ENCODE data around the gene CSMD2.

Gene CSMD2

DNA sequence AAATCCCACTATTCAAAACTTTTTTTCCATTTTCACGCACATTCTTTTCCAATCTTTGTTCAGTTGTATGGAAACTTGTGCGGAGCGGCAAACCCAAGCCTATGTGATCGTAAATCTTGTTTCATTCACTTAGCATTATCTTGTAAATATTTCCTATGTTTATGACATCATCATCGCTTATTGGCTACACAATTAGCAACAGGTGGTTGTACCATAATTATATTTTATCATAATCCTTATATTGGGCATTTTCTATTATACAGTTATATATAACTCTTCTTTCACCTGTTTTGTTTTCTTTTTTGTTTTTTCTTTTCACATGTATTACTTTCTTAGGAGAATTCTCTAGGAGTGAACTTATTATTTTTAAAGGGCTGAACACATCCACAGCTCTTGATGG, 627.1 kb downstream of the CSMD2 start:
- H3K36me3 ChIP-seq (ENCODE audit: control insufficient read depth in 1 of 2, insufficient read depth in 2 of 2, low read length in 2 of 2) = no peaks in the 10 kb centered on the region
- no peaks in the 10 kb centered on the region for H3K27me3 ChIP-seq (ENCODE audit: low read depth, low read length)
- H3K4me1 ChIP-seq (ENCODE audit: control insufficient read depth in 1 of 2, insufficient read depth in 2 of 2, low read length in 2 of 2) = no peaks in the 10 kb centered on the region
- no peak overlapping the region for H3K4me3 ChIP-seq (ENCODE audit: low read depth in 1 of 2, low read length in 2 of 2)
- H3K9me3 ChIP-seq (ENCODE audit: control insufficient read depth in 1 of 2, low read length in 2 of 2) = no peaks in the 10 kb centered on the region
- H3K27ac ChIP-seq (ENCODE audit: low read length) = no peak overlapping the region

DNA sequence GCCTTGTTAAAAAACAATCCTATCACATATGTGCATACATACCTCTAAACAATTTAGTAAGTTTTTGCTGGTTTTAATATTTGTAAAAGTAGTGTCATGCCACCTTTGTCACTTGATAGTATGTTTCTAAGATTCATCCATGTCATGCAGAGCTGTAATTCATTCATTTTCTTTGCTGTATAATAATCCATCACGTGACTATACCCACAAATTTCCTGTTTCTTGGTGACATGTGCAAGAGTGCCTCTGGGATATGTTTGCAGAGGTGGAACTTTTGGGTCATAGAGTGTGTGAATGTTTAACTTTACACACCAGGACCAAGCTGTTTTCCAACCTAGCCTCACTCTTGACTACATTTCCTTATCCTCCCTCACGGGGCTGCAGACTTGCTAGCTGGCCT, 629.7 kb downstream of the CSMD2 start:
- Histone ChIP-seq H3K36me3 (ENCODE audit: control insufficient read depth in 1 of 2, insufficient read depth in 2 of 2, low read length in 2 of 2) (no peaks in the 10 kb centered on the region), H3K27ac (ENCODE audit: low read length) (no peak overlapping the region), H3K4me3 (ENCODE audit: low read depth in 1 of 2, low read length in 2 of 2) (no peak overlapping the region), H3K9me3 (ENCODE audit: control insufficient read depth in 1 of 2, low read length in 2 of 2) (no peaks in the 10 kb centered on the region), H3K27me3 (ENCODE audit: low read depth, low read length) (no peaks in the 10 kb centered on the region), H3K4me1 (ENCODE audit: control insufficient read depth in 1 of 2, insufficient read depth in 2 of 2, low read length in 2 of 2) (no peaks in the 10 kb centered on the region)

DNA sequence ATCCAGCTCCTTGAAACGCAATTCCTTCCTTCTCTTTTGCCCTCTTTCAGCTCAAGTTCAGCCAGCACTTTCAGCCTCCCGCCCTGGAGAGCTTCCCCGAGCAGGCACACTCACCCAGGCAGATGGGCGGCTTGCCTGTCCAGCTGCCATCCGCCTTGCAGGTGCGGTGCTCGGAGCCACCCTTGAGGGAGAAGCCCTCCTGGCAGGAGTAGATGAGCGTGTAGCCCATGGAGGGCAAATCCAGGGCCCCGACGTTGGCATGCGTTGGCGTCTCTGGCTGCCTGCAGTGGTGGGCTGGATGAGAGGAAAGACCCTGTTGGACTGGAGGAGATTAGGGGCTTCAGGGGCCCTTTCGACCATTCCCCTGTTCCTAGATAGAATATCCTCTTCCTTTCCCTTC, 632.1 kb downstream of the CSMD2 start:
- Histone ChIP-seq H3K4me1 (ENCODE audit: control insufficient read depth in 1 of 2, insufficient read depth in 2 of 2, low read length in 2 of 2) (no peaks in the 10 kb centered on the region), H3K36me3 (ENCODE audit: control insufficient read depth in 1 of 2, insufficient read depth in 2 of 2, low read length in 2 of 2) (no peaks in the 10 kb centered on the region), H3K27ac (ENCODE audit: low read length) (no peak overlapping the region), H3K9me3 (ENCODE audit: control insufficient read depth in 1 of 2, low read length in 2 of 2) (no peaks in the 10 kb centered on the region), H3K27me3 (ENCODE audit: low read depth, low read length) (no peaks in the 10 kb centered on the region), H3K4me3 (ENCODE audit: low read depth in 1 of 2, low read length in 2 of 2) (no peak overlapping the region)

DNA sequence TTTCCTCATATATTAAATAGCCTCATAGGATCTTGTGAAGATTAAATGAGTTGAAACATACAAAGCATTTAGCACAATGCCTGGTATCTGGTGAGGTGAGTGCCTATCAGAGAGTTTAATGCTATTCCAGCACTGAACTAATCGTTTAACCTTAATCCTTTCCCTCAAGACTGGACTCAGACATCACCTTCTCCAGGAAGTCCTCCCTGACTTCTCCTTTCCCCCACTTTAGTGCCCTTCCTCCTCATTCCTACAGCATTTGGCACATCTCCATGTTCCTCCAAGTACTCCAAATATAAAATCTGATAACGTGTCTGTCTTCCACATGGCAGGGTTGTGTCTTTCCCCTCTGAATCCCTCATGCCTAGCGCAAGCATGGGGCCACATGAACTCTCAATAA, 632.8 kb downstream of the CSMD2 start:
- no peaks in the 10 kb centered on the region for H3K4me1 ChIP-seq (ENCODE audit: control insufficient read depth in 1 of 2, insufficient read depth in 2 of 2, low read length in 2 of 2)
- H3K27ac ChIP-seq (ENCODE audit: low read length) = no peak overlapping the region
- no peaks in the 10 kb centered on the region for H3K36me3 ChIP-seq (ENCODE audit: control insufficient read depth in 1 of 2, insufficient read depth in 2 of 2, low read length in 2 of 2)
- H3K9me3 ChIP-seq (ENCODE audit: control insufficient read depth in 1 of 2, low read length in 2 of 2) = no peaks in the 10 kb centered on the region
- H3K4me3 ChIP-seq (ENCODE audit: low read depth in 1 of 2, low read length in 2 of 2) = no peak overlapping the region
- no peaks in the 10 kb centered on the region for H3K27me3 ChIP-seq (ENCODE audit: low read depth, low read length)

DNA sequence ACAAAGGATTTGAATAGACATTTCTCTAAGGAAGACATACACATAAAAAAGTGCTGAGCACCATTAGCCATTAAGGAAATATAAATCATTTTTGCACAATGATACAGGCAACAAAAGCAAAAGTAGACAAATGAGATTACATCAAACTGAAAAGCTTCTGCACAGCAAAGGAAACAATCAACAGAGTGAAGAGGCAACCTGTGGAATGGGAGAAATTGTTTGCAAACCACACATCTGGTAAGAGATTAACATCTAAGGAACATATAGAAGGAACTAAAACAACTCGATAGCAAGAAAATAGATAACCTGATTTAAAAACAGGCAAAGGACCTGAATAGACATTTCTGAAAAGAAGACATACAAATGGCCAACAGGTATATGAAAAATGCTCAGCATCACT, 635.1 kb downstream of the CSMD2 start:
- no peak overlapping the region for H3K4me3 ChIP-seq (ENCODE audit: low read depth in 1 of 2, low read length in 2 of 2)
- no peaks in the 10 kb centered on the region for H3K27me3 ChIP-seq (ENCODE audit: low read depth, low read length)
- H3K4me1 ChIP-seq (ENCODE audit: control insufficient read depth in 1 of 2, insufficient read depth in 2 of 2, low read length in 2 of 2) = no peaks in the 10 kb centered on the region
- no peaks in the 10 kb centered on the region for H3K9me3 ChIP-seq (ENCODE audit: control insufficient read depth in 1 of 2, low read length in 2 of 2)
- no peak overlapping the region for H3K27ac ChIP-seq (ENCODE audit: low read length)
- H3K36me3 ChIP-seq (ENCODE audit: control insufficient read depth in 1 of 2, insufficient read depth in 2 of 2, low read length in 2 of 2) = no peaks in the 10 kb centered on the region

DNA sequence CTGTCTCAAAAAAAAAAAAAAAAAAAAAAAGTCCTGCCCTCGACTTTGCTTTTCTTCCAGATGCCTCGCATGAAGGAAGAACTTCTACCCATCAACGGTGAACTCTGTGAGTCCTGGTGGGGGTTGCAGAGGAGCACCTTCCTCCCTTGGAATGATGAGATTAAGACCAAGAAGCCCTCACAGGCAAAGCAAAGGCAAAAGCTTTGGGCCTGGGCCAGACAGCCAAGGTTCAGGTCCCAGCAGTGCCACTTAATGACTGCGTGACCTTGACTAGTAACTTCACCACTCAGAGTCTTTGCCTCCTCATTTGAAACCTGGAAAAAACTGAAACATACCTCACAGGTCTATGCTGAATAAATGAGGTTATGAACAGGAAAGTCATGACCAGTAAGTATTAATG, 637.1 kb downstream of the CSMD2 start:
- no peaks in the 10 kb centered on the region for H3K27me3 ChIP-seq (ENCODE audit: low read depth, low read length)
- H3K36me3 ChIP-seq (ENCODE audit: control insufficient read depth in 1 of 2, insufficient read depth in 2 of 2, low read length in 2 of 2) = no peaks in the 10 kb centered on the region
- H3K4me1 ChIP-seq (ENCODE audit: control insufficient read depth in 1 of 2, insufficient read depth in 2 of 2, low read length in 2 of 2) = no peaks in the 10 kb centered on the region
- H3K27ac ChIP-seq (ENCODE audit: low read length) = no peak overlapping the region
- no peak overlapping the region for H3K4me3 ChIP-seq (ENCODE audit: low read depth in 1 of 2, low read length in 2 of 2)
- no peaks in the 10 kb centered on the region for H3K9me3 ChIP-seq (ENCODE audit: control insufficient read depth in 1 of 2, low read length in 2 of 2)

DNA sequence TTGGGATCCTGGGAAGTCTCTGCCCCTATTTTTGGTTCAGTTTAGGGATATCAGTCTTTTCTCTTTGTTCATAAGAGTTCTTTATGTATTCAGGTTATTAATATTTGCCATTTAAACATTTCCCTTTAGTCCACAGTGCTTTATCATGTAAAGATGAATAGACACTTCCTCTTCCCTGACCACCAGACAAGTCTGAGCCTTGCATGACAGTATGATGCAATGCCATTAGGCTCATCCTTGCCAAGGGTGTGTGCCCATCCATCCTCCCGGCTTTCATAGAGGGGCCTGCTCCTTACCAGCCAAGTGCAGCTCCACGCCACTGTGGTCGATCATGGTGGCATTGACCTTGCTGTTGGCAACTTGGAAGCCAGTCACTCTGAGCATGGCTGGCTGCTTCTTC, 640.4 kb downstream of the CSMD2 start:
- no peaks in the 10 kb centered on the region for H3K4me1 ChIP-seq (ENCODE audit: control insufficient read depth in 1 of 2, insufficient read depth in 2 of 2, low read length in 2 of 2)
- H3K36me3 ChIP-seq (ENCODE audit: control insufficient read depth in 1 of 2, insufficient read depth in 2 of 2, low read length in 2 of 2) = no peaks in the 10 kb centered on the region
- no peaks in the 10 kb centered on the region for H3K27me3 ChIP-seq (ENCODE audit: low read depth, low read length)
- H3K4me3 ChIP-seq (ENCODE audit: low read depth in 1 of 2, low read length in 2 of 2) = no peak overlapping the region
- H3K27ac ChIP-seq (ENCODE audit: low read length) = no peak overlapping the region
- no peaks in the 10 kb centered on the region for H3K9me3 ChIP-seq (ENCODE audit: control insufficient read depth in 1 of 2, low read length in 2 of 2)

DNA sequence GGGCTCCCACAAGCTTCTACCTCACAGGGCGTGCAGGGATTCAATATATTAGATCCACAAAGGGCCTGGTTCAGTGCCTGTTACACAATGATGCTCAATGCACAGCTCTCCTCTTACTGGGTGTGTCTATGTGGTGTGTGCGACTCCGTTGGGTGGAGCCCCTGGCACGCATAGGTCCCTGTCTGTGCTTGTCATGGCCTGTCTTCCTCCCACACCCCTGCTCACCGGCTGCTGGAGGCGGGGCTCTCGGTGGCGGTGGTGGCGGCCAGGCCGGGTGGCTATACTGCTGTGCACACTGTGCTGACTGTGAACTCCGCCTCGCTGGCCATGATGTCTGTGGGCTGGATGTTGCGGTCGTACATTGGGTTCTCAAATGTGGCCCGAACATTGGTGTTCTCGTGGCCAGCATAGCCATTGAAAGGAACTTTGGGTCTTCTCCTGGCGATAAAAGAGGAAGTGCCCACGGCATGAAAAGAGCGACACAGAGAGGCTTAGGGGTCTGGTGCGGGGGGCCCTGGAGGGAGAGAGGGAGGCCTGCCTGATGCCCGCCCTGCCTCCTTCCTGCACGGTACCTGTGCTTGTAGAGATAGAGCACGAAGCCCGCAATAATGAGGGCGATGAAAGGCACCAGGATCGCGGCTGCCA, 645.7 kb downstream of the CSMD2 start:
- Histone ChIP-seq H3K9me3 (ENCODE audit: control insufficient read depth in 1 of 2, low read length in 2 of 2) (no peaks in the 10 kb centered on the region), H3K36me3 (ENCODE audit: control insufficient read depth in 1 of 2, insufficient read depth in 2 of 2, low read length in 2 of 2) (no peaks in the 10 kb centered on the region), H3K27me3 (ENCODE audit: low read depth, low read length) (no peaks in the 10 kb centered on the region), H3K4me1 (ENCODE audit: control insufficient read depth in 1 of 2, insufficient read depth in 2 of 2, low read length in 2 of 2) (no peaks in the 10 kb centered on the region), H3K4me3 (ENCODE audit: low read depth in 1 of 2, low read length in 2 of 2) (no peak overlapping the region), H3K27ac (ENCODE audit: low read length) (no peak overlapping the region)

DNA sequence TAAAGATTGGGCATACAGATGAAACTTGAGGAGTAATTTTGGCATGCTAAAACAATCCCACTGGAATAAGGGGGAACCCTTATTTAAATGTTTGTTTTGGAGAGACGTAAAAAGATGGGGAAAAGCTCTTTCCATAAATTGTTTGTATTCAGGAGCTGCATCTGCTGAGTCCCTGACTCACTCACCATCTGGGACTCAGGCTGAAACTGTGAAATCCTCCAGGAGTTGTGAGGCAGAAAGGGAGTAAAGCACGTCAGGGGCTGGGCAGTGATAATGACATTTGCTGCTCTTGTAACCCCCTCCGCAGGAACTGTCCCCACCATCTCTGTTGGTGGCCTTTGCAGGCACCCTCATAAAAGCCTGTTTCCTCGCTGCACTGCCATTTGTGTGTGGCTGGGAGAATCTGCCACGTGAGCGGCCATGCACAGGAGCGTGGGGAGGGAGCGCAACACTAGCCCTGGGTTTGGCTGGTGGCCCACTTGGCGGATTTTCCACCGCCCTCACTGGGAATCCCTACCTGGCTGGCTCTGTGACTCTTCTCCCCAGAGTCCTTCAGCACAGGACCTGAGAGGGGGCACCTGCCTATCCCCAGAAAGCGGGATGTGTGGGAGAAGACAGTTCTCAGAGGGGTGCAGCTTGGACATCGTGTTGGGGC, 647.3 kb downstream of the CSMD2 start:
- Histone ChIP-seq H3K36me3 (ENCODE audit: control insufficient read depth in 1 of 2, insufficient read depth in 2 of 2, low read length in 2 of 2) (no peaks in the 10 kb centered on the region), H3K27me3 (ENCODE audit: low read depth, low read length) (no peaks in the 10 kb centered on the region), H3K9me3 (ENCODE audit: control insufficient read depth in 1 of 2, low read length in 2 of 2) (no peaks in the 10 kb centered on the region), H3K27ac (ENCODE audit: low read length) (no peak overlapping the region), H3K4me3 (ENCODE audit: low read depth in 1 of 2, low read length in 2 of 2) (no peak overlapping the region), H3K4me1 (ENCODE audit: control insufficient read depth in 1 of 2, insufficient read depth in 2 of 2, low read length in 2 of 2) (no peaks in the 10 kb centered on the region)

DNA sequence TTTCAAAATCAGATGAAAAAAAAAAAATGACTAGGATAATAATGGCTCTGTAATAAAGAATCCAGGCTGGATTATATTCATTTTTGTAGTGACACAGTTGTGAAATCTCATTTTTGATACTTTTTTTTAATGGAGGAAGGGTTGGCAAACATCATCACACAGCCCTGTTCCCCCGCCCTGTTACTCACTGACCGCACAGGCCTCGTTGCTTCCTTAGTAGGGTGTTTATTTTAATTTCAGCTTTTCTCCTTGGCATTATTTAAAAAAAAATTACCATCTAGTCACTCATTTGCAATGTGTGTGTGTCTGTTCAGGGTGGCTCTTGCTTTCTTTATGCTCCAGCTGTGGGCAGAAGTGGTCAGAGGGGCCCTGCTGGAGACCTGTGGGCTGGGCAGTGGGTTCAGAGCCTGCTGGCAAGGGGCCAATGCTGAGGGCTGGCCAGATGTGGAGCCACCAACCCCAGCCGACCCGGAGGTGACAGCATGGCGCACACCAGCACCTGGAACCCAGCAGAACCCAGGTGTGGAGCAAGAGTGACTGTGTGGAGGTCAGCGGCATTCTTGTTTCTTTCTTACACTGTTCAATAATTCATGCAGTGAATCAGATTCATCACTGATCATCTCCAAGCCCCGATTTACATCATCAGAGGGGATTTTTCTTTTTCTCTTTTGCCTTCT, 648.0 kb downstream of the CSMD2 start:
- Histone ChIP-seq H3K9me3 (ENCODE audit: control insufficient read depth in 1 of 2, low read length in 2 of 2) (no peaks in the 10 kb centered on the region), H3K4me3 (ENCODE audit: low read depth in 1 of 2, low read length in 2 of 2) (no peak overlapping the region), H3K27ac (ENCODE audit: low read length) (no peak overlapping the region), H3K4me1 (ENCODE audit: control insufficient read depth in 1 of 2, insufficient read depth in 2 of 2, low read length in 2 of 2) (no peaks in the 10 kb centered on the region), H3K27me3 (ENCODE audit: low read depth, low read length) (no peaks in the 10 kb centered on the region), H3K36me3 (ENCODE audit: control insufficient read depth in 1 of 2, insufficient read depth in 2 of 2, low read length in 2 of 2) (no peaks in the 10 kb centered on the region)

DNA sequence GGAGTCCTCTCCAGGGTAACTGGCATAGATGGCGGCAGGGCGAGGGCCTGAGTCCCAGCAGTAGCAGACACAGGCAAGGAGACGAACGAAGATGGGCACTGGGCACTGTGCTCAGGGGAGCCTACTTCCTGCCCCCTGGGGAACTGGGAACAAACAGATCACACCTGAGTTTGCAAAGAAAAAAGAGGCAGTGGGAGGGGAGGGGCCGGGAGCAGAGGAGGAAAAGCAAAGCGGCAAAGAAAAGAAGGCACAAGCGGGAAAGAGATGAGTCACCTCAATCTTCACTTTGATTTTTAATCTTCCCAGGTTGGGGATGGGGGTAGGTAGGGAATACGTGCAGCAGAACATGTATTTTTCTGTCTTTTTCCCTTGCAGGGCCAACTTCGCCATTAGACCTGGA, 648.6 kb downstream of the CSMD2 start:
- Histone ChIP-seq H3K4me1 (ENCODE audit: control insufficient read depth in 1 of 2, insufficient read depth in 2 of 2, low read length in 2 of 2) (no peaks in the 10 kb centered on the region), H3K4me3 (ENCODE audit: low read depth in 1 of 2, low read length in 2 of 2) (no peak overlapping the region), H3K27ac (ENCODE audit: low read length) (no peak overlapping the region), H3K36me3 (ENCODE audit: control insufficient read depth in 1 of 2, insufficient read depth in 2 of 2, low read length in 2 of 2) (no peaks in the 10 kb centered on the region), H3K9me3 (ENCODE audit: control insufficient read depth in 1 of 2, low read length in 2 of 2) (no peaks in the 10 kb centered on the region), H3K27me3 (ENCODE audit: low read depth, low read length) (no peaks in the 10 kb centered on the region)

All from muscle layer of duodenum (tissue), 2 donors.